Panc1 (cell line): ENCODE data around the gene SLX4IP. TPM values are rescaled to one million over a fixed set of nuclear protein-coding genes. Genes with fewer than 3 reads are reported as not detected.

Source experiments
- ATAC-seq: fragments of 200-7000 bp; cut with Tn5 transposase; 2 replicates; pipeline ENCODE4 v1.9.1; 2020; ENCODE audit warnings: mild to moderate bottlenecking, moderate library complexity
- BruUV-seq: library from RNA; stranded (reverse); fragments of 400-500 nt; replicated peaks from 2 replicates; lab custom pipeline; 2021; lab: Mats Ljungman, UMichigan
- CTCF ChIA-PET: fragments of 300-600 bp; sonication (Branson Sonifier 250); formaldehyde crosslinking; loops from one replicate; lab custom pipeline; 2022; ENCODE audit warnings: antibody characterized with exemption; lab: Charles Lee
- POLR2A ChIA-PET: fragments of 300-600 bp; sonication (Branson Sonifier 250); formaldehyde crosslinking; loops from one replicate; lab custom pipeline; 2022; ENCODE audit warnings: antibody characterized with exemption; lab: Charles Lee
- DNase-seq: peaks from one replicate; pipeline ENCODE4 v3.0.0-alpha.2; 2010; ENCODE audit warnings: low read depth, low spot score
- H3K27ac ChIP-seq: 2 replicates; pipeline ENCODE4 v1.5.1; 2011; ENCODE audit warnings: mild to moderate bottlenecking, low read length, inconsistent platforms
- H3K27me3 ChIP-seq: fragments of 200-500 bp; sonication (Bioruptor generic); 2 replicates; pipeline ENCODE4 v1.6.0; 2014; ENCODE audit warnings: low read length, inconsistent platforms; ENCODE audit not compliant: control insufficient read depth, insufficient read depth
- H3K36me3 ChIP-seq: fragments of 200-500 bp; sonication (Bioruptor generic); 2 replicates; pipeline ENCODE4 v1.5.1; 2014; ENCODE audit warnings: inconsistent platforms, mild to moderate bottlenecking, low read length, moderate library complexity; ENCODE audit not compliant: control insufficient read depth, insufficient read depth
- H3K4me1 ChIP-seq: 2 replicates; pipeline ENCODE4 v1.5.1; 2011; ENCODE audit warnings: inconsistent platforms, mild to moderate bottlenecking, low read length, moderate library complexity; ENCODE audit not compliant: control insufficient read depth, insufficient read depth
- H3K4me3 ChIP-seq, 2 experiments: 2 replicates each; pipeline ENCODE4 v1.5.1; 2011 to 2012; ENCODE audit warnings: low read depth in 2 of 2, low read length in 2 of 2, mild to moderate bottlenecking in 2 of 2, inconsistent platforms in 1 of 2, moderate library complexity in 1 of 2
- H3K9me3 ChIP-seq: fragments of 200-500 bp; sonication (Bioruptor generic); 2 replicates; pipeline ENCODE4 v1.5.1; 2014; ENCODE audit warnings: low read depth, mild to moderate bottlenecking, inconsistent platforms, low read length, moderate library complexity; ENCODE audit not compliant: control insufficient read depth, insufficient read depth
- CTCF ChIP-seq: fragments of 450-650 bp; IDR thresholded peaks from 2 replicates; pipeline ENCODE4 v1.5.1; 2017; ENCODE audit warnings: mild to moderate bottlenecking
- POLR2AphosphoS5 ChIP-seq: IDR thresholded peaks from 2 replicates; pipeline ENCODE4 v1.6.1; 2012; ENCODE audit warnings: mild to moderate bottlenecking, low read depth, low read length, moderate library complexity
- REST ChIP-seq, 2 experiments: IDR thresholded peaks; 2 replicates each; pipeline ENCODE4 v1.6.1; 2011 to 2012; ENCODE audit warnings: low read depth in 2 of 2, control low read depth in 1 of 2, low read length in 1 of 2, mild to moderate bottlenecking in 1 of 2, moderate library complexity in 1 of 2; ENCODE audit not compliant: insufficient read depth in 1 of 2
- SIN3A ChIP-seq: IDR thresholded peaks from 2 replicates; pipeline ENCODE4 v1.6.1; 2012; ENCODE audit warnings: low read depth, mild to moderate bottlenecking, low read length, moderate library complexity, borderline replicate concordance; ENCODE audit not compliant: insufficient read depth
- TCF7L2 ChIP-seq: IDR thresholded peaks from 2 replicates; pipeline ENCODE4 v1.6.1; 2011; ENCODE audit warnings: mild to moderate bottlenecking, low read depth, low read length, inconsistent platforms
- in situ Hi-C: cut with HindIII; loops from 2 replicates; pipeline ENCODE4 v1.10.0; 2016; ENCODE audit warnings: low sequenced_read_pairs, low pct_unique_long_range_greater_than_20kb
- intact Hi-C: fragments of 100-400 bp; cut with micrococcal nuclease; formaldehyde crosslinking; loops from one replicate; pipeline ENCODE4 v1.10.0; 2022; ENCODE audit not compliant: unreplicated experiment
- total RNA-seq: library from RNA; stranded (reverse); gene quantifications from one replicate; pipeline ENCODE4 v1.2.1, GENCODE V29; 2021; ENCODE audit not compliant: unreplicated experiment

SLX4IP gene
- total RNA-seq, 1 experiment from 2014 or later, result 5.4 TPM

GRCh38 chr20:10489853-10490252 is 54.7 kb downstream of the SLX4IP start:
- no peaks in the 10 kb centered on the region for H3K4me1 ChIP-seq
- H3K27ac ChIP-seq, result no peak overlapping the region
- H3K36me3 ChIP-seq, result no peaks in the 10 kb centered on the region
- H3K9me3 ChIP-seq, result no peaks in the 10 kb centered on the region
- no peak for DNase-seq
- no TSS peak for BruUV-seq
- intact Hi-C loops (no loop called here), in situ Hi-C loops (no loop called here)
- ChIA-PET POLR2A (no interaction called here), CTCF (no interaction called here)
- no peaks in the 10 kb centered on the region for H3K27me3 ChIP-seq
- no peak overlapping the region for H3K4me3 ChIP-seq
- ATAC-seq, result no peak
- no peak for TF ChIP-seq POLR2AphosphoS5
- no peak for TF ChIP-seq SIN3A
- TF ChIP-seq REST (IDR thresholded peaks at IDR 0.05; ENCODE audit: insufficient read depth in 1 of 2, low read depth in 2 of 2, low read length in 1 of 2), result no peak
- TF ChIP-seq TCF7L2, result no peak
- no peak for TF ChIP-seq CTCF

- CTCF ChIA-PET, result no interaction called here
- no peaks in the 10 kb centered on the region for H3K27me3 ChIP-seq
- no peaks in the 10 kb centered on the region for H3K9me3 ChIP-seq
- H3K27ac ChIP-seq, result no peak overlapping the region
- POLR2A ChIA-PET, result no interaction called here
- no peak for DNase-seq
- no peaks in the 10 kb centered on the region for H3K36me3 ChIP-seq
- TF ChIP-seq POLR2AphosphoS5 (no peak), CTCF (no peak), REST (IDR thresholded peaks at IDR 0.05; ENCODE audit: insufficient read depth in 1 of 2, low read depth in 2 of 2, low read length in 1 of 2) (no peak), TCF7L2 (no peak), SIN3A (no peak)
- H3K4me3 ChIP-seq, result no peak overlapping the region
- in situ Hi-C loops, result no loop called here
- intact Hi-C loops, result no loop called here
- no peak for ATAC-seq
- no peaks in the 10 kb centered on the region for H3K4me1 ChIP-seq
- no TSS peak for BruUV-seq
Observed at GRCh38 chr20:10490257-10490656, 55.2 kb downstream of the SLX4IP start.
